SW 1271 (cell line): Measurements from ENCODE around the gene PLIN5.

Experiments
- DNase-seq, 2 experiments: peaks; one replicate each; lab custom pipeline; 2025; lab: John Stamatoyannopoulos, UW

The PLIN5 gene

DNA sequence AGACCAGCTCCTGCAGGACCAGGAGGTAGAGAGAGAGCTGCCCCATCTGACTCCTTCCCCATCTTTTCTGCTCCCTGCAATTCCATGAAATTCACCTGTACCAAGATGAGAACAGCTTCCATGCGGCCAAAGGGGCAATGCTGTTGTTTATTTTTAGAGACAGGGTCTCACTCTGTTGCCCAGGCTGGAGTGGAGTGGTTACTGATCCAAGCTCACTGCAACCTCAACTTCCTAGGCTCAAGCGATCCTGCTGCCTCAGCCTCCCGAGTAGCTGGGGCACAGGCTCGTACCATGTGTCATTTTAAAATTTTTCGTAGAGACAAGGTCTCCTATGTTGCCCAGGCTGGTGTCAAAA, 13.2 kb downstream of the PLIN5 start:
- no peak for DNase-seq

DNA sequence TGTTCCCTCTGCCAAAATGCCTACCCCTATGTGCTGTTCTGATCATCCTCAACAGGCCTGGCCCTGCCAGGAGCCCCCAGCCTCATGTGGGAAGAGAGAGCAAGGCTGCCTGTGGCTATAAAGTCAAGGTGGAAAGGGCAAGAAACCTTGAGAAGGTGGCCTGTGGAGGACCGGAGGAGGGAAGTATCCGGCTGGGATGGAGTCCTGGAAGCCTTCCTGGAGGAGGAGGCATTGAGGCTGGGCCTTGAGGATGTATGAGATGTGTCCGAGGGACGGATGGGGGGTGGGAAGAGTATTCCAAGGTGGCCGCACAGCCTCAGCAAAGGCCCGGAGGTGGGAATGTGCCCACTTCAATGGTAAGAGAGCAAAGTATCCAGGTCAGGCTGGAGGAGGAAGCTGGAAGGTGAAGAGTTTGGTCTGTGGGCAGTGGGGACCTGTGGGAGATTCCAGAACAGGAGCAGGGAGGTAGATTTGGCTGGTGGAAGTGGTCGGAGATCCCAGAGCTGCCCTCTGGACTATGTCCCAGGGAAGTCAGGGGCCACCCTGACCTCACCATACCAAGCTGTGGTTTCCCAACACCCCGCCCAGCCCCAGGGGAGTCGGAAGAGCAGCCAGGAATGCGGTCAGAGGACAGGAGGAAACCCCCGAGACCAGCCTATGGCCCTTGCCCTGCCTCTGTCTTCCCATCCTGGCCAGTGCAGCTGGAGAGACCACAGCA, 13.7 kb downstream of the PLIN5 start:
- no peak for DNase-seq

DNA sequence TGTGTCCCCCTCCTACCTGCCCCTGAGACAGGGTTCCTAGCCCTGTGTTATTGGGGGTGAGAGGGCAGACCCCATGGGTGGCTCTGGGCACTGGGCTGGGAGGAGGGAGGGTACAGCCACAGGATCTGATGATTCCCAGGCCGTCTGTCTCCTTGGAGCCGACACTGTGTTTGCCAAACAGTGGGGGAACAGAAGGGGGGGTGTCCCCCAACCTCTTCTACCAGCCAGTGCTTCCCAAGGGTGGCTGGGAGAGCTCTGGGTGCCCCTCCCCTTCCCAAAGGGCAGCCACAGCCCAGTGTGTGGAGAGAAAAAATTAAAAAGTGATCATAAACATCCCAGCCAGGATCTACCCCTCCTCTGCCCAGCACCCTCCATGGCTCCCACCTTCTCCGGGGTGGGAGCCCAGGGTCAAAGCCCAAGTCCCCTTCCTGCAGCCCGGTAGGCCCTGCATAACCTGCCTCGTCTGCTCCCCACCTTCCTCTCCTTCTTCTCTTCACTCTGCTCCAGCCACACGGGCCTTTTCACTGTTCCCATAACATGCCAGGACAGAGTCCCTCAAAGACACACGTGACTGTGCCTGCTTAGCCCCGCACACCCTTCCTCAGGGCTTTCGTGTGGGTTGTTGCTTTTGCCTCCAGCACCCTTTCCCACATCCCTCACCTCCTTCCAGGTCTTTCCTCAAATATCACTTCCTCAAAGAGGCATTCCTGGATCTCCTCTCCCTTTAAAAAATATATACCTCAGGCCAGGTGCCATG, 15.3 kb downstream of the PLIN5 start:
- no peak for DNase-seq

DNA sequence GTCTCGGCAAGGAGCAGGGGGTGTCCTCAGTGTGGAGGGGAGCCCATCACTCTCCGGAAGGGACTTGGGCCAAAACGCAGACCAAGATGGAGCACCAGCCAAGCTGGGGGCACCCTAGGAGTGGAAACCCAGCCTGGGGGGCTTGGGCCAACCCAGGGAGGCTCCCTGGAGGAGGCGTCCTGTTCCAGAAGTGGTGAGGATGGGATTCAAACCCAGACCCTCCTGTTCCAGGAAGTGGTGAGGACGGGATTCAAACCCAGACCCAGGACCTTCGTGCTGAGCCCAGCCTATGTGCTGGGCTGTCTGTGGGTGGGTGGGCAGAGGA, 15.9 kb downstream of the PLIN5 start:
- DNase-seq = no peak

DNA sequence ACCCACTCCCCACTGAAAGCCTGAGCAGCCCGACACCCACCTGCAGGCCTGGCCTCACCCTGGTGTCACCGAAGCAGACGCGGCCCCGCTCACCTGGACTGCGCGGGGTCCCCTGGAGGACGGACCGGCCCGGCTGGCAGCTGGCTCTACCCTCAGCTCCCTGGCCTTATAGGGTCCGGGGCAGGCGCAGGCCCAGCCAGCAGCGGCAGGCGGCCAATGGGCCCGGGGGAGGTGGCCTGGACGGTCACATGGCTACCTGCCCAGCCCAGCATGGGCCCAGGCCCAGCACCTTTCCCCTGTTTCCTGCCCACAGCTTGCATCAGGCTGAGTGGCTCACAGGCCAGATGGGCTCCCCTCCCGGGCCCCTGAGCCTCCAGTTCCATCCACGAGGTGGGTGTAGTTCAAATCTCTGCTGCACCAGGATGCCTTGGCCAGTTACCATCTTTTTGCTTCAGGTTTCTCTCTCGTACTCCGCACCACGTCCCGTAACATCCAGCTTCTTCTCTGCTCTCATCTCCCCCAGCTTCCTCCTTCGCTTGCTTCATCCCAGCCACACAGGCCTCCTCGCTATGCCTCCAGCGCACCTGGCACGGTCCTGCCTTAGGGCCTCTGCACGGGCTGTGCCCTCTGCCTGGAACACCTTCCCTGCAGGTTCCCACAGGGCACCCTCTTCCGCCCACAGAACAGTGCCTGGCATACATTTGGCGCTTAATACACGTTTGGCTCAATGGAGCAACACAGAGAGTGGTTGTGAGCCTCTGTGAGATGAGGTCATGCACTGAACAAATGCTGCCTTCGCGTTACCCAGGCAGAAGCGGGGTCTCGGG, 16.5 kb downstream of the PLIN5 start, which contains the start of gene PLIN4:
Gene PLIN4 (minus strand): TSS at position 142 of the 827 bp plus-strand sequence. CDS start 214 bp downstream, outside the sequence.
- no peak for DNase-seq

DNA sequence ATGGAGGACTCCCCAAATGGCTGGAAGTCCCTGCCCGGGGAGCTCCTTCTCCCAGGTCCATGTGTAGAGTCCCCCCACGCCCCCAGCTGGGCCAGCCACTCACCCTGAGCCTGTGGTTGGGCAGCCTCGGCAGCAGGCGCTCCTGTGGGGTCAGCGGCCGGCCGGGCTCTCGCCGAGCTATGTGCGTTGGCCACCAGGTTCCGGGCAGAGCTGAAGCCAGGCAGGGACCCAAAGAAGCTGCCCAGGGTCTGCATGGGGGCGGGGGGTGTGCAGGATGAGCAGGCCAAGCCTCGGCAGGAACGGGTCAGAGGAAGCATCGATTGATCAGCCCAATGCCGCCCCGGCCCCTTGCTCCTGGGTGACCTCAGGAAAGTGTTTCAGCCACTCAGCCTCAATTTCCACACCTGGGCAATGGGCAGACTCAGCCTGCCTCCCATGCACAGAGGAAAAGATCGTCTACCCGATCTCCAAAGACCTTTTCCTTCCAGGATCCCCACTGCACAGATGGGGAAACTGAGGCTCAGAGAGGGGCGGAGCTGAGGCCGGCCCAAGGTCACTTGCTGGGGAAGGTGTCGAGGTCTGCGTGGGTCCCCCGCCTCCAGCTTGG, 17.5 kb downstream of the PLIN5 start:
- no peak for DNase-seq

DNA sequence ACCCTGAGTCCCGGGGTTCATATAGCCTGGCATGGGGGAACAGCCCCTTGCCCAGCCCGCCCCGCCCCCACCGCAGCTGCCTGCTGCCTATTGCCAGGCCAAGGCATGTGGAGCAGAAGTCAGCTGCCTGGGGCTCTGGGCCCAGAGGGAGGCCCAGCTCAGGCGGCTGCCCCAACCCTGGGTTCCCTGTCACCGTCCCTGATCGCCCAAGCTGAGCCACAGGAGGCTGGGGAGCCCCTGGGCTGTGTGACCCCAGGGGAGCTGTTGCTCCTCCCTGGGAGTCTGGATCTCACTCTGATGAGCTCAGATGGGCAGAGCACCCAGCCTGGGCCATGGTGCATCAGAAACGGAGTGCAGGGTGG, 18.1 kb downstream of the PLIN5 start:
- no peak for DNase-seq

DNA sequence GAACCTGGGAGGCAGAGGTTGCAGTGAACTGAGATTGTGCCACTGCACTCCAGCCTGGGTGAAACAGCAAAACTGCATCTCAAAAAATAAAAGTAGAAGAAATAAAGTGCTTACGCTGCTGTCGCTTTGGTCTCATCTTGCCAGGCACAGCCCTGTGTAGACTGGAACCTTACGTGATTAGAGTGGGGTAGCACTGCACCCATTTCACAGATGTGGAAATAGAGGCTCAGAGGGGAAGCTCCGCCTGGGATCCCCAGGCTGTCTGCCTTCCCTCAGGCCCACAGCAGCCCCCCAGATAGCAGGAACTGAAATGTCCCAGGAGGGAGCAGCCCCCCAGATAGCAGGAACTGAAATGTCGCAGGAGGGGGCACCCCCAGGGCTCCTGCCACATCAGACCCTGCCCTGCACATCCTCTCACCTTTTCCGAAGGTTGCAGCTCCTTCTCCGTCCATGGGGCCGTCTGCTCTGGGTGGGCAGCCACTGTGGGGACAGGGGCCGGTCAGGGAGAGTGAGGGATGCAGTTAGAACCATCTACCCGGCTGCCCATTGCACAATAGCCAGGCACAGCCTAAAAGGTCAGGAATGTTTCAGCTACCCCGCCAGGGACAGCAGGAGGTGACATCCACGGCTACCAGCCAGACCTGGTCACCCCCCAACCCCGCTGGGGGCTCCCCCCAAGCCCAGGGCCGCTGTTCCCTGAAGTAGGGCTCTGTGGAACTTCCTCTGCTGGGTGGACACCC, 18.7 kb downstream of the PLIN5 start:
- no peak for DNase-seq

DNA sequence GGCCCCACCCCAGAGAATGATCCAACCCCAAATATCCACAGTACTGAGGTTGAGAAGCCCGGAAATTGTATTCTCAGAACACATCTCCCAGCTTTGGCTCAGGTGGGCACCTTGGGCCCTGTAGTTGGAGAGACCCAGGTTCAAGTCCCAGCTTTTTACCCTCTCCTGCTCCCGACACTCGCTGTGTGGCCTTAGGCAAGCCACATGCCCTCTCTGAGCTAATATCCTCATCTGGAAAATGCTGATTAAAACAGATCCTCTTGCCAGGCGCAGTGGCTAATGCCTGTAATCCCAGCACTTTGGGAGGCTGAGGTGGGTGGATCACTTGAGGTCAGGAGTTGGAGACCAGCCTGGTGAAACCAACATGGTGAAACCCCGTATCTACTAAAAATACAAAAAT, 19.3 kb downstream of the PLIN5 start:
- DNase-seq = no peak

DNA sequence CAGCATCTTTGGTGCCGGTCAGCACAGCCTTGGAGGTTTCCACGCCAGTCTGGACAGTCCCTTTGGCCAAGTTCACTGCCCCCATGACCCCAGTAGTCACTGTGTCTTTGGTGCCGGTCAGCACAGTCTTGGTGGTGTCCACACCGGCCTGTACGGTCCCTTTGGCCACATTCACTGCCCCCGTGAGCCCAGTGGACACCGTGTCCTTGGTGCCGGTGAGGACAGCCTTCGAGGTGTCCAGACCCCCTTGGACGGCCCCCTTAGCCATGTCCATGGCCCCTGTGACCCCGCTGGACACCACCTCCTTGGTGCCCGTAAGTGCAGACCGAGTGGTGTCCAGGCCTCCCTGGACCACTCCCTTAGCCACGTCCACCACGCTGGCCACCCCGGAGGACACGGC, 21.8 kb downstream of the PLIN5 start:
- DNase-seq = no peak

DNA sequence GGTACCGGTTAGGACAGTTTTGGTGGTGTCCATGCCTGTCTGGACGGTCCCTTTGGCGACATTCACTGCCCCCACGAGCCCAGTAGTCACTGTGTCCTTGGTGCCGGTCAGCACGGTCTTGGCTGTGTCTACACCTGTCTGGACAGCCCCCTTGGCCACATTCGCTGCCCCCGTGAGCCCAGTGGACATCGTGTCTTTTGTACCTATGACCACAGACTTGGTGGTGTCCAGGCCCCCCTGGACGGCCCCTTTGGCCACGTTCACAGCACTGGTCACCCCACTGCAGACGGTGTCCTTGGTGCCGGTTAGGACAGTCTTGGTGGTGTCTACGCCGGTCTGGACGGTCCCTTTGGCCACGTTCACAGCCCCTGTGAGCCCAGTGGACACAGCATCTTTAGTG, 23.0 kb downstream of the PLIN5 start:
- DNase-seq = no peak

DNA sequence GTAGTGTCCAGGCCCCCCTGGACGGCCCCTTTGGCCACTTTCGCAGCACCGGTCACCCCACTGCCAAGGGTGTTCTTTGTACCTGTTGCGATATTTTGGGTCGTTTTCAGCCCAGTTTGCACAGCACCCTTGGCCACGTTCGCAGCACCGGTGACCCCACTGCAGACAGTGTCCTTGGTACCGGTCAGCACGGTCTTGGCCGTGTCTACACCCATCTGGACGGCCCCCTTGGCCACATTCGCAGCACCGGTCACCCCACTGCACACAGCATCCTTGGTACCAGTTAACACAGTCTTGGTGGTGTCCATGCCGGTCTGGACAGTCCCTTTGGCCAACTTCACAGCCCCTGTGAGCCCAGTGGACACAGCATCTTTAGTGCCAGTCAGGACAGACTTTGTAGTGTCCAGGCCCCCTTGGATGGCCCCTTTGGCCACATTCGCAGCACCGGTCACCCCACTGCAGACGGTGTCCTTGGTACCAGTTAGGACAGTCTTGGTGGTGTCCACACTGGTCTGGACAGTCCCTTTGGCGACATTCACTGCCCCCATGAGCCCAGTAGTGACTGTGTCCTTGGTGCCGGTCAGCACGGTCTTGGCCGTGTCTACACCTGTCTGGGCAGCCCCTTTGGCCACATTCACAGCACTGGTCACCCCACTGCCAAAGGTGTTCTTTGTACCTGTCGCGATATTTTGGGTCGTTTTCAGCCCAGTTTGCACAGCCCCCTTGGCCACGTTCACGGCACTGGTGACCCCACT, 23.5 kb downstream of the PLIN5 start:
- DNase-seq = no peak

DNA sequence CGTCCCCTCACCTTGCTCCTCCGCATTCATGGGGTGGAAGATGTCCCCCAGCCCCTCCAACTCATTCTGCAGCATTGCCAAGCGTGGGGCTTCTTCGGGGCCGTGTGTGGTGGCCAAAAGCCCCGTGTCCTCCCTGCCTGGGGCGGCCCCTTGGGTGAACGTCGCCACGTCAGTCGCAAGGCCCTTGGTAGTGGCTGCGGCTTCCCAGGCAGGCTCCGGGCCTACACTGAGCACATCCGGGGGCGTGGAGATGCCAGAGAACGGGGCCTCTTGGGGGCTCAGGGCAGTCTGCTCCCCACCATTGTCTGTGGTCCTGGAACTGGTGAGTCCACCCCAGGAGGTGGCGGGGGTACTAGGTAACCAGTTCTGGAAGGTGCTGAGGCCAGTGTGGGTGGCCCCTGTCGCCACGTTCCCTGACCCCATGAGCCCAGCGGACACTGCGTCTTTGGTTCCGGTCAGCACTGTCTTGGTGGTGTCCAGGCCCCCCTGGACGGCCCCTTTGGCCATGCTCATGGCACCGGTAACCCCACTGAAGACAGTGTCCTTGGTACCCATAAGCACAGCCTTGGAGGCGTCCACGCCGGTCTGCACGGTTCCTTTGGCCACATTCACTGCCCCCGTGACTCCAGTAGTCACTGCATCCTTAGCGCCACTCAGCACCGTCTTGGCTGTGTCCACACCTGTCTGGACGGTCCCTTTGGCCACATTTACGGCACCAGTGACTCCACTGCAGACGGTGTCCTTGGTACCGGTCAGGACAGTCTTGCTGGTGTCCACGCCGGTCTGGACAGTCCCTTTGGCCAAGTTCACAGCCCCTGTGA, 24.4 kb downstream of the PLIN5 start:
- DNase-seq = no peak

DNA sequence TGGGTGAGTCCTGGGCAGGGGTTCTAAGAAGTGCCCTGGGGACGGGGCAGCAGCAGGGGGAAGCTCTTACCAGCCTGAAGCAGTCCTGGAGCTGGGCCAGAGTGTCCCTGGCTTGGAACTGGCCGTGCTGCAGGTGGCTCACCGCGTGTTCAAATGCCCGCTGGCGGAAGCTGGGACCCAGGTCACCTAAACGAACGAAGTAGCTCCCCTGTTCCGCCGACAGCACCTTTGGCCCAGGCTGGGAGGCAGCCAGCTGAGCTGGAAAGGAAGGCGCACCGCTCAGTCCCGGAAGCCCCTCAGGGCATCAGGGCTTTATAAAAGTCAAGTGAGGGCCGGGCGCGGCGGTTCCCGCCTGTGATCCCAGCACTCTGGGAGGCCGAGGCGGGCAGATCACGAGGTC, 26.3 kb downstream of the PLIN5 start:
- DNase-seq = no peak

DNA sequence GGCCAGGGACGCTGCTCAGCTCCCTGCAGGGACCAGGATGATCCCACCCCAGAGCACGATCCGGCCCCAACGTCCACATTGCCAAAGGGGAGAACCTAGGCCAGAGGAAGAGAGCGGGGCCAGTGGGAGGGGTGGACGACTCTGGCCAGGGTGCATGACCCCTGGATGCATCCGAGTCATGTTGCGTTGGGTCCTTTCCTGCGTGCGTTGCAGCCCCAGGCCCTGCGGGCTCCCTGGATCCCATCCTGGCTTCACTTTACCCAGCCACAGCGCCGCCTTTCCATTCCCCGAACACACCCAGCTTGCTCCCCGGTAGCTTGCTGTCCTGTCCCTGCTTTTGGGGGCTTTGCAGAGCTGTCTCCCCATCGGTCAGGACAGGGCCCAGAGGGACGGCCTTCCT, 27.2 kb downstream of the PLIN5 start:
- no peak for DNase-seq

DNA sequence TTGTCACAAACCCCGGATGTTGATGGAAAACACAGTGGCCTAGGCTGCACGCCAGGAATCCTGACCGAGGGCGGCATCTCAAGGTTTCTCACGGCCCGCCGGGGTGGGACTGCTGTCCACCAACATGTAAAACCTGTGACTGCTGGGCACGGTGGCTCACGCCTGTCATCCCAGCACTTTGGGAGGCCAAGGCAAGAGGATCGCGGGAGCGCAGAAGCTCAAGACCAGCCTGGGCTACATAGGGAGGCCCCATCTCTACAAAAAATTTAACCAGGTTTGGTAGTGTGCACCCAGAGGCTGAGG, 27.9 kb downstream of the PLIN5 start:
- no peak for DNase-seq

DNA sequence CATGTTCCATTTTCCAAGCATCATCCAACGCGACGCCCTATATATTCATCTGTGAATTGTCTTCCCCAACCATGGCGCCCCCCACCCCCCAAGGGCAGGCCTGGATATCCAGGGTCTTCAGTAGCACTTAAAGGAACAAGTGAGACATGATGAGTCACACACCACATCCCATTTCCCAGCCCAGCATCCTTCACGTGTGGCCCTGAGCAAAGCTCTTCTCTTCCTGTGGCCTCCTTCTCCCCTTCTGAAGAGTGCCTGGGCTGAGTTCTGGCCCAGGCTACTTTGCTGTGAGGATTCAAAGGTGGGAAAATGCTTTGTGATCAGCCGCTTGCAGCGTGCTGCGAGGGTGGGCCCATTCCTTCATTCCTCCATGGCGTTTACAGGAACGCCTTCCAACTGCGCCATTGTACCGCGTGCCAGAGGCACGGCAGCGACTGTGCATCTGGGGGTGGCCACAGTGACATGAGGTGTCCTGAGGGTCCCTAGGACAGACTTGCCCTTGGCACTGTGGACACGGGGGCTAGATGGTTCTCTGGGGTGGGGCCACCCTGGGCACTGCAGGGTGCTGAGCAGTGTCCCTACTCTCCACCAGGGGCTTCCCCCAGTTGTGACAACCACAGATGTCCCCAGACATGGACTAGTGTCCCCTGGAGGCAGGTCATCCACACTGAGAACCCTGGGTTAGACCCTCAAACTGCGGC, 28.4 kb downstream of the PLIN5 start:
- DNase-seq = peak in 1 of 2 experiments; percentile 52

DNA sequence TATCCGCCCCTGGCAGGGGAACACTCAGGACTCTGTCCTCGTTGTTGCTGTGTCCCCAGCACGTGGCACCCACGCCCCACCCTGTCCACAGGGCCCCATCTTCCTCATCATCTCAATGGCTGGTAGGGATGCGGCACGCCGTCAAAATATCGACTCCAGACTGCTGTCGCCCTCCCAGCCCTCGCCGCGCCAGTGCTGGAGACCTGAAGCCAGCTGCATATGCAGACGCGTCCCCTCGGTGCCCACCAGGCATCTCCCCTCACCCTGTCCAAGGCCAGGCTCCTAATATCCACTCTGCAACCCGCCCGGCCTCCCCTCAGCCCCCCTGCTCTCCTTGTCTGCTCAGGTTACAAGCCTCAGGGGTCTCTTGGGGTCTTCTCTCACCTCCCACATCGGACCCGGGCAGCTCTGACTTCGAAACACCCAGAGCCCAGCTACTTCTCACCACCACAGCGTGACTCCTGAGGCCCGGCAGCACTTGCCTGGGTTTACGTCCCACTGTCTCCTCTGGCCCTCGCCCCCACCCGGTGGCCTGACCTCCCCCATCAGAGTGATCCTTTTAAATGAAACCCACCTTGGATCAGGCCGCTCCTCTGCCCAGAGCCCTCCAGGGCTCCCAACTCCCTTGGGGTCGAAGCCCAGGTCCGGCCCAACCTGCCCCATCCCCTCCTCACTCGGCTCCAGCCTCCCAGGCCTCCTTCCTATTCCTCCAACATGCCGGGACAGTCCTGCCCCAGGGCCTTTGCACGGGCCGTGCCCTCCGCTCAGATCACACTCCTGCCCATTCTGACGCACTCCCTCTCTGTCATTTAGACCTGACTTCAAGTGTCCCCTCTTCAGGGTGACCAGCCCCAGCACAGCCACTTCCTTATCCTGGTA, 29.2 kb downstream of the PLIN5 start:
- DNase-seq = no peak
